GM19023 (cell line): ENCODE results near the gene MAPK4.

Source experiments
- ATAC-seq: cut with Tn5 transposase; IDR thresholded peaks from one replicate; pipeline ENCODE4 v1.9.1; 2021; ENCODE audit warnings: mild to moderate bottlenecking, moderate library complexity; ENCODE audit not compliant: unreplicated experiment

MAPK4 gene

DNA sequence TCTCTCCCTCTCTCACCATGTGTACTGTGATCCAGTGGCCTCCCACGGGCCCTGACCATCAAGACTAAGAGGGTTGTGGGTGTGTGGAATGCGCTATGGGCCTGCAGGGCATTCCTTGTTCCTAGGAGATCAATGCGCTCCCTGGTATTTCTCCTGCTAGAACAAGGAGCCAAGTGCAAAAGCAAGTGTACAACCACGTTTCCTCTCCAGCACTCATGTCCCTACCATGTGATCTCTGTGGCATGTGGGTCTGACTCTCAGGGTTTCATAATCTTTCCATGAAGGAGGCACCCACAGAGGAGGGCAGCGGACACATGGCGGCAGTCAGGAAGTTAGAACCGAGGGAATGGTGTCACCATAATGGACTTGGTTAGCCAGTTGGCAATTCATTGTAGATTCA, 91.4 kb downstream of the MAPK4 start:
- no peak for ATAC-seq

DNA sequence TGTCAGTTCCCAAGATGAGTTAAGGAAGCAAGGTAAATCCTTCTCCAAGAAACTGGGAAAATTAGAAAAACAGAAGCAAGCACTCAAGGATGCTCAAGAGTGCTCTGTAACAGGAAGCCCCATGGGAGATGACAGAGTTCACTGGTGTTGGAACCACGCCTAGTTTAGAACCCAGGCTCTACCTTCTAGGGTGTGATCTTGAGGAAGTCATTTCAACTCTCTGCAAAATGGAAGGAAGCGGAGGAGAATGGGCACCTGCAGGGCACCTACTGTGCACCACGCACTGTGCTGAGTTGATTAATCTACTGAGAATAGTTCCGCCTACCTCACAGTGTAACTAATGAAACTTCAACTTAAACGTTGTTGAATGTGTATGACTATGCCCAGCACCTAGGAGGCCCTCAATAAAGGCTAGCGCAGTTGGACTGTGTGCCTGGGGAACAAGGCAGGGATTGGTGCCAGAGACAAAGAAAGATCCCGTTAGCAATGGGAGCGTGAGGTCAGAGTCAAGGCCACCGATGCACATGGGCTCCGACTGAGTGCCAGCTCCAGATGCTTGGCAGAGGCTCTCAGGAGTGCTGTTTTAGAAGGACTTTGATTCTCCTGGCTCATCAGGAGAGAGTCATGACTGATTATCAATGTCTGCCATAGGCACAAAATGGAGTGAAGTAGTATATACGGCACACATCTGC, 93.7 kb downstream of the MAPK4 start:
- ATAC-seq = no peak

DNA sequence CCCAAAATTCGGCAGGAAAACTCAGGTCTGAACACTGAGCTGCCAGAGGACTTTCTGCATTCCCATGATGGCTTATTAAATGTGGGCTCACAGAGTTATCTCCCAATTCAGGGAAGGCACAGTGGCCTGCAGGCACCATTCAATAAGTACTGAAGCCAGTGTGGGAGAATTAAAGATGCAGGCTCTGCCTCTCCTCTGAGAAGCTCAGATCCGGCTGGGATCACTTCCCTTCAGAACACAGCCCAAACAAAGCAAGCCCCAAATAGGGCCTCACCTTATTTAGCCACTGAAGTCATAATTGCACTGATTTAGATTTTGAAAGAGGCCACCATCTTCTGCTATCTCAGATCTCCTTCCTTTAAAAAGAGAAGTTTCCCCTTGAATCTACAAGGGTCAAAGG, 94.3 kb downstream of the MAPK4 start:
- no peak for ATAC-seq

DNA sequence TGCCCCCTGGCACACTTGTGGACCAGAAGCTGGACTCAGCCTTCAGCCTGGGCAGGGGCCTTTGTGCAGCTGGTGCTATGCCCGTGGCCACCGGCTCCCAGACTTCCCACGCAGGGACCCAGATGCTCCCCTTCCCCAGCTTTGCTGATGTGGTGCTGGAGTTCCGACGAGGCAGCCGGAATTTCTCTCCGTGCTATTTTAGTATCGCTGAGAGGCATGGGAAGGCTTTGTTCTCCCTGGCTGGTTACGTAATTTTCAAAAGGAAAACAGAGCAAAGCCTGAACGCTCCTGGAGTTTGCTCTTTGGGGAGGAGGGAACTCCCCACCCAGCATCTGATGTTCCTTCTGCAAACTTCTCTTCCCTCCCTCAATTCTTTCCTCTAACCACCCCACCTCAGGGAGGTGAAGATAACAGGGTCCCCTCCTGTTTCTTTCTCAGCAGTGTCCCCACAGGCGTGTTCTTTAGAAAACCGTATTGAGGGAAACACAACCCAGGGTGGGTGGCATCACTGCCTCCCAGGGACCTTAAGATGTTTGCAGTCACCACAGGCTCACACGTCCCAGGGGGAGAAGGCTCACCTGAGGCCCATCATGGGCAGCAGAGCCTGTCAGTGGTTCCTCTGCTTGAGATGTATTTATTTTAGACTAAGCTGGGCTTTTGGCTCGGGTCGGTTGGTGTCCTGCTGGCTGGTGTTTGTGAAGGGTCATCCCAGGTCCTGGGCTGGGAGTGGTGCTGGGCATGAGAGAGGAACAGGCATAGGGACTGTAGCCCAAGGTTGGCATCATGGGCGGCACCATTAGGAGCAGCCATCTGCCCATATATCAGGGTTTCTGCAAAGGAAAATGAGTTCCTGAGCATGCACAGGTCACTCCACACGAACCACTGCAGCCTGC, 95.0 kb downstream of the MAPK4 start:
- ATAC-seq = no peak

DNA sequence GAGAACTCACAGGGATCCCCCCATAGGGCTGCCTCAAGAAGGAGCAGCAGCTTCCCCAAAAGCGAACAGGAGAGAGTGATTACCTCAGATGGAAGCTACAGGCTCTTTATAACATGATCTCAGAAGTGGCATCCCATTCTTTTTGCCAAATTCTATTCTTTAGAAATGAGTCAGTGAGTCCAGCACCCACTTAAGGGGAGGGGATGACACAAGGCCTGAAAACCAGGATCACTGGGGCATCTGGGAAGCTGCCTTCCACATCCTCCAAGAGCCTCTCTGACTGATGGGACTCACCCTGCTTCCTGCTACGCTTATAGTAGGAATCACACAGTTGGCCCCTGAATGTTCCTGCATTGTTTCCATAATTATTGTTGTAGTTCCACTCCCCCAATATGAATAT, 96.5 kb downstream of the MAPK4 start:
- no peak for ATAC-seq

DNA sequence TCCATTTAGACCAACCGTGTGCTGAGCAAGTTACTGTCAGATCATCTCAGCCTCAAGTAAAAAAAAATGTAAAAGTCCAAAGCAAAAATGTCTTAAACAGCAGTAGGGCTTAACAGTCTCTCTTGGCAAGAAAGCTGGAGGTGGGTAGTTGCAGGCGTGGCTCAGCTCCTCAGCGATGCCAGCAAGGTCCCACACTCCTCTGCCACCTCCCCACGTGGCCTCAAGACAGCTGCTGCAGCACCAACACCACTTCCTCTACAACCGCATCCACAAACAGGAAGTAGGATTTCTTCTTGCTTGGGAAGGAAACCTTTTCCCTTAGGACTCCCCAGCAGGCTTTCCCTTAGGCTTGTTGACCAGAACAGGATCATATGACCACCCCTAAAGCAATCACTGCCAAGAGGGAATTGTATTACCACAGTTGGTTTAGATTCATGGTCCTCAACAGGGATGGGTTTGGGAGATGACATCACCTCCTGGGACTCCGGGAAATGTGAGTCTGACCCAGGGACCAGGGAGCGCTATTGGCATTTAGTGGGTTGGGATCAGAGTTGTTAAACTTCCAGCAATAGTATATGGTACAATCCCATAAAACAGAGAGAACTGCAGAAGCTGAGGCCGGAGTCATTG, 97.1 kb downstream of the MAPK4 start:
- no peak for ATAC-seq

DNA sequence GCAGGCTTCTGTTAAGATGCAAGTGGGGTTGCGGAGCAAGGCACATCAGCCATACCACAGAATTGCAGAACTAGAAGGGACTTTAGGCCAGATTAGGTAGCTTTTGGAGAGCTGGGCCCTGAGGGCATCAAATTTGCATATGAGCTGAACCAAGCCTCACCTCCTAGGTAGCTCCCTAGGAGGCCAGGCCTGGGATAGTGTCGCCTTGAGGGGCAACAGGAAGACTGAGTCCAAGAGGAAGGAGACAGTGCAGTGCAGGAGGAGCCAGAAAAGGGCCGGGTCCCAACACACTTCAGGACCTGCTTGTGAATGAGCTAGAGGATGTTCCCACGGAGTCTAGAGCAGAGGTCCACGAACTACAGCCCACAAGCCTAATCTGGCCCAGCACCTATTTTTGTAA, 98.7 kb downstream of the MAPK4 start:
- ATAC-seq = no peak

DNA sequence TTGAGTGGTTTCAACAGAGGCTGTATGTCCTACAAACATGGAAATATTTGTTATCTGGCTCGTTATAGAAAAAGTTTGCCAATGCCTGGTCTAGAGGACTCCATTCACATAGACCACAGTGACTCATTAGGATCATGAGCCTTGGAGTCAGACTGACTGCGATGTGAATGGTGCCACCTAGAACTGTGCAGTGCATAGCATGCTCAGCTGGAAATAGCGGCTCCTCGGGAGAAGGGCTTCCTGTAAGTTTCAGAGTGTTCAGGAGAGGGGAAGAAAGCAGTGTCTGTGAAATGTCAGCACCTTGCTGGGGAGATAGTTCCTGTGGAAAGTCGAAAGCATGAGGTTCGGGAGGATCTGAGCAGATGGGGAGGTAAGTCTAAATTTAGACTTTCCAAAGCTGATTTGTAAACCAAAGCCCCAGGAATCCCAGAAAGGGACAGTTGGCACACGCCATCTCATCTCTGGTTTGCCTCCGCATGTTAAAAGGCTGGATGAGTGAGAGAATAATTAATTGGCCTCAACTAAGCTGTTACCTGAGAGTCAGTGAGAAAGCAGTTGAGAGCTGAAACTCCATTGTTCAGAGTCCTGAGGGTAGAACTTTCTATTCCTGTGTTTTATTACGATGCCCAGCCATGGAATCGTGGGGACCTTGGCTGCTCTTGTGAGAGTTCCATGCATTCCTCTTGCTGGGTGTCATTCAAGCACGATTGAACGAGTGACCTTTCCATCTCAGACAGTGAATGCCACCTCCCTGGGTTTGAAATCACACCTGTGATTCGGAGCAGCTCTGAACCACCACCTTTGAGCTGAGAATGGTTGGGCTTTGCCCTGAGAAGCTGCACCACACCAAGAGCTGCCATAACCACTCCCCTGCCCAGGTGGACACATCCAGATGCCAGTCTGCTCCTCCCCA, 99.5 kb downstream of the MAPK4 start:
- ATAC-seq = no peak

DNA sequence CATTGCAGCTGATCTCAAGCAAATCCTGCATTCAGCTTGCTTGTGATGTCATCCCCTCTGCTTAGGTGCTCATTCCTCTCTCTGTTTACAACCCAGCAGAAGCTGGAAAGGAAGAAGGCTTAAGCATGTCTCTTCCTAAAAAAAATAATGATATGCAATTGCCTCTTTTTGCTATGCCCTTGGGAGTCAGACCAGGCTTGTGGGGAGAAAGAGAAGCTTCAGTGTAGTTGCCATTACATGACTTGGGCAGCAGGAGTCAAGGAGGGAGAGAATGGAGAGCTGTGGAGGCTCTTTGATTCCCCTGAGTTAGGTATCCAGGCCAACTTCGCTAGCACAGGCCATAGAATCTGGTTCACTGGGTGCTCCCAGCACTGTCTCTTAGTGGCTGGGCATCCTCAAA, 101.1 kb downstream of the MAPK4 start:
- ATAC-seq = no peak

DNA sequence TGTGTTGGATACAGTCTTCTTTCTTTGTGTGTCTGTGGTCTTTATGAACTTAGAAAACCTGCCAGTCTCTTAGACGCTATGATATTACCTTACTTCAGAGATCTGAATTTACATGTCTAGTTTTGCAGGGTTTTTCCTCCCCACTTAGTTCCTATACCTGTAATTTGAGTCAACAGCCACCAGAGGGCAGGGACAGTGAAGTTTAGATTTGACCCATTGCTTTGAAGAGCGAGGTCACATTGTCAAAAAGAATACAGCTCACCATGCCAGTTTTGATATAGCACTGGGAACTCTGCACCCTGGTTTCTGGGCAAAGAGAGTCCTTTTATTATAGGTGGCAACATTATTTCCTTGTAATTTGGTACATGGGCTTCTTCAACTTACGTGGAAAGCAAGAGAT, 102.3 kb downstream of the MAPK4 start:
- ATAC-seq = no peak

DNA sequence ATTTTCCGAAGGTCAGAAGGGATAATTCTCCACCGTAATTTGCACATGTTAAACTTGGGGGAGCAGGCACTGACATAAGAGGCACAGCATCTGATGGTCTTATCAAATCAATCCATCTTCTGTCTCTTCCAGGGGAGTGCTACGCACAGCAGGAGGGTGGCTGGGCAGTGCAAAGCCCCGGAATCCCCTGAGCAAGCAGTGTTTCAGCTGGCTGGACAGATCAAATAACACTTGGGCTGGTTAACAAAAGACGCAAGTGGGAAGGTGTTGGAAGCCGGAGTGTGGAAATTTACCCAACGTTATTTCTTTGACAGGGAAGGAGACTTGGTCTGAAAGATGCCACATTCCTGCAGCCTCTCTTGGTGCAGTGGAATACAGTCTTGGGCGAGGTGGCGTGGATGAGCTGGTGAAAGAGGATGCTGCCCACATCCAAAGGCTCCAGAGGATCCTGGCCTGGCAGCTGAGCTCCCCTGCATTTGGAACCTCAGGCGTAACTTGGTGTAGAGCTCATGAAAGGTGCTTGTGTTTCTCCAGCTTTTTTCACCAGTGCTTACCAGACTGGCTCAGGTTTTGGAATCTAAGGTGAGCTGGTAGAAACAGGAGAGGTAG, 103.0 kb downstream of the MAPK4 start:
- ATAC-seq = no peak

DNA sequence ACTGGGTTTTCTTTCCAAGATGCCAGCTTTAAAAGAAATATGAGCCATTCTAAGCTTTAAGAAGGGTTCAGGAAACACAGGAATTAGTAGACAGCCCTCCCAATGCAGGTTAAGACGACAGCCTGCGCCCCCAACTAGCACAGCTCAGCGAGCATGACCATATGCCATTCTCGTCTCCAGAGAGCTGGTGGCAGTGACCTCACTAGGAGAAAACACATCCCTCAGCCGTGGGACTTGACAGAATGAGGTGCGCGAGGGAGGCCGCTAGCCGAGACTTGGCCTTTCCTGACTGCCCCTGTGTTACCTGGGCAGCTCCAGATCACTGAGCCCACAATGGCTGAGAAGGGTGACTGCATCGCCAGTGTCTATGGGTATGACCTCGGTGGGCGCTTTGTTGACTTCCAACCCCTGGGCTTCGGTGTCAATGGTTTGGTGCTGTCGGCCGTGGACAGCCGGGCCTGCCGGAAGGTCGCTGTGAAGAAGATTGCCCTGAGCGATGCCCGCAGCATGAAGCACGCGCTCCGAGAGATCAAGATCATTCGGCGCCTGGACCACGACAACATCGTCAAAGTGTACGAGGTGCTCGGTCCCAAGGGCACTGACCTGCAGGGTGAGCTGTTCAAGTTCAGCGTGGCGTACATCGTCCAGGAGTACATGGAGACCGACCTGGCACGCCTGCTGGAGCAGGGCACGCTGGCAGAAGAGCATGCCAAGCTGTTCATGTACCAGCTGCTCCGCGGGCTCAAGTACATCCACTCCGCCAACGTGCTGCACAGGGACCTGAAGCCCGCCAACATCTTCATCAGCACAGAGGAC, 103.9 kb downstream of the MAPK4 start:
- no peak for ATAC-seq

DNA sequence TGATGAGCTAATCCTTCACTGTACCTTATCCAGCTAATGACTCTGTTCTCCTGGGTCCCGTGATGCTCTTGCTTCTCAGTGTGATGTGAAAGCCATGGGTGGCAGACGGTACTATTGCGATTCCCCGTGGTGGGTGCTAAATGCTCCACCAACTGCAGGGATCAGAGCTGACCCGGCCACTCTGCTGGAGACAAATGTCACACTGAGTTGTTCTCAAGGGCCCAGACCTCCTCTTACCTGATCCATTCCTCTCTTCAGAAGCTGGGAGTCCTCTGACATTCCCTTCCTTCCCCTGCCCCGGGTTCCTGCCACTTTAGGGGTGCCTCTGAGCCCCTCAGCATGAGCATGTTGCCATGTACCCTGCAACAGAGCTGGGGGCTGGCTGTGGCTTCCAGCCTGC, 105.1 kb downstream of the MAPK4 start:
- ATAC-seq = no peak

DNA sequence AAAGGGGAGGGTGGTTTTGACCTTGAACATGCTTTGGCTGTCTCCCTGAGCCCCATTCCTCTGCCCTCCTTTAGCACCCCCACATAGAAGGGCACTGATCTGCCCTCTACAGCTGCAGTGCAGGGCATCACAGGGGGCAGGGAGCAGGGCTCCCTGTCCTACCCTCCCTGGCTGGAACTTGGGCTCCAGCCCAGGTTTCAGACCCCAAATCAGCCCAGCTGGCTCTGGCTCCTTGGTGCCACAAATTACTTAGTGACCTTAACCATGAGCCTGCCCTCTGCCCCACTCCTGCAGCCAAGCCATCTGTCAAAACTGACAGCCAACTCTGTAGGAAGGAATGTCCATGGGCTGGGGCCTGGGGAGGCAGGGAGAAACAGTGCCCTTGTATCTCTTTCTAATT, 105.6 kb downstream of the MAPK4 start:
- ATAC-seq = no peak

DNA sequence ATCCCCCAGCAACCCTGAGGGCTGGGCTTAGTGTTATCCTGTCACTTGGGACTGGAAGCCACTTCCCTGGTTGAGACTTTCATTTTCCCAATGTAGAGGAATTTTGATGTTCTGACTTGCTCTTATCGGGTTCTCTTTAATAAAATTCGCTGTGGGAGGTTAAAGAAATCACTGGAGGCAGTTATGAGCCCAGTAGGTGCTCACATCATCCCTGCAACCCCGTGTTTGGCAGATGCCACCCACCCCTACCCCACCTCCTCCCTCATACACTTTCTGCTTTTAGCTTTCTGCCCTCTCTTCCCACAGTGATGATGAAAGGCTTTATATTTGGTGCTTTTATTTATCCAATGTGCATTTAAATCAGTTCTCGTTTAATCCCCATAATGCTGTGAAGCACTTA, 106.6 kb downstream of the MAPK4 start:
- no peak for ATAC-seq

DNA sequence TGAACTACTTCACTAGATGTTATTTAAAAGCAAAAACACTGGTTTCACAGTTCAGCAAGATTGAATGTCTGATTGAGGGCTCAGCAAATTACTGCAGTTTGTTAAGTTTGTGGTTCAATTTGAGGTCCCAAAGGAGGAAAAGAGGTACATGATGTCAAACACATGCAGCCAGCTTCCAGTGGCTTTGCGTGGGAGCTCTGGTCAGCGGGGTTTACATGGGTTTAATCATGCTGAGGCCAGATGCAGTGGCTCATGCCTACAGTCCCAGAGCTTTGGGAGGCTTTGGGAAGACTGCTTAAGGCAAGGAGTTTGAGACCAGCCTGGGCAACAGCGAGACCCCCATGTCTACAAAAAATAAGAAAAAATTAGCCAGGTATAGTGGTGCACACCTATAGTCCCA, 111.5 kb downstream of the MAPK4 start:
- ATAC-seq = no peak

DNA sequence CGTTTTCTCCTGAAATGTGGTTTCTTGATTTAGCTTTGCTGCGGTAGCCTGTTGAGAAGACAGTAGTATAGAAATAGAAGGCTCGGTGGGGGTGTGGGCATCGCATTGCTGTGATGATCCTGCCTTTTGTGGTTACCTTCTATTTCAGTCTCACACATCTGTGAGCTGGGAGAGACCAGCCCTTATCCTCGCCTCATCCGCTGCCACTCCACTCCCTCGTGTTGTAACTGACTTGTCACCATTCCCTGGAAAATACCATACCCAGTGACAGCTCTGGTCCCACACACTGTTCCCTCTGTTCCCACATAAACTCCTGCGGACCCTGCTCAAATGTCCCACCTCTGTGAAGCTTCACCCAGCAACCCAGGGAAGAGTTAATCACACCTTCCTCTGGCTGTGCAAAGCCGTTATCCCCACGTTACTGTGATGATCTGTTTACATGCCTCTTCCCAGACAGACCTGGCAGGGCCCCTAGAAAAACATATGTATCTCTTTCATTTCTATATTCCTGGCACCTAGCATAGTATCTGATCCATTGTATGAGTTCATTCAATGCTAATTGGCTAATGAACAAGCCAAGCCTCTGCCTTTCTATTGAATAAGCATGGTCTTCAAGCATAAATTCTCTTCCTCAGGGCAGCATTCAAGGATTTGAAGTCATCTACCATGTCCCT, 114.6 kb downstream of the MAPK4 start:
- ATAC-seq = no peak

DNA sequence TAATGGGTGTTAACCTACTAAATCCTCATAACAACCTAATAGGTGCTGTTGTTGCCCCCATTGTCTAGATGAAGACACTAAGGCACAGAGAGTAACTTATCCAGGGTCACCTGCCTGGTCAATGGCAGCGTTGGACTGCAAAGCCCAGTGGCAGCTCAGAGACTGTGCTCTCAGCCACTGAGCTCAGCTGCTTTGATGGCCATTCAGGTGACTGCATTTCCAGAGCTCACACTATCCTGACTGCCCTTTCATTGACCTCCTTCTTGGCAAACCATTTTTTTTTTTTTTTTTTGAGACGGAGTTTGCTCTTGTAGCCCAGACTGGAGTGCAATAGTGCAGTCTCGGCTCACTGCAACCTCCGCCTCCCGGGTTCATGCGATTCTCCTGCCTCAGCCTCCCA, 115.2 kb downstream of the MAPK4 start:
- ATAC-seq = no peak

DNA sequence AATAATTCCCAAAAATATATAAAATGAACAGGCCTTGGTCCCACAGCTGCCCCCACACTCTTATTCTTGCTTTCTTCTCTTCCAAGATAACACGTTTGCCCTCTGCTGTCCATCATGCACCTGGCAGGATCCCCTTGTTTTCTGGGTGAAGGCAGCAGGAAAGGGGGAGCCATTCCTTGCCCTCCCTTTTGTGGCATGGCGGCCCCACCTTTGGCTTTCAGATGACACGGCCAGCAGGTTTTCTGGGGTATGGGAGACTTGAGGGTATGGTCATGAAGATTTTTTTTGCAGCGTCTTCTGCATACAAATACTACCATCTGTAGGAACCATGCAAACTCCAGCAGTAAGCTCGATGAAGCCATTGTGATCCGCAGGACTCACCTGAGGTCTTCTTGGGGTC, 118.8 kb downstream of the MAPK4 start:
- ATAC-seq = no peak
